Vagina (tissue), 2 donors: ENCODE results near the gene JPH2.

Source experiments
- CTCF ChIP-seq, 3 experiments: fragments of 450-650 bp in 2 of 3; fragments of 200-600 bp in 1 of 3; sonication (generic) in 1 of 3; IDR thresholded peaks; one replicate each; pipeline ENCODE4 v1.5.1; 2017 to 2019; ENCODE audit warnings: antibody characterized with exemption in 3 of 3, mild to moderate bottlenecking in 2 of 3, moderate library complexity in 2 of 3
- POLR2A ChIP-seq, 2 donors: fragments of 450-650 bp; IDR thresholded peaks; one replicate each; pipeline ENCODE4 v1.6.1; 2017; ENCODE audit warnings: antibody characterized with exemption in 2 of 2, mild to moderate bottlenecking in 2 of 2, moderate library complexity in 2 of 2
- POLR2AphosphoS5 ChIP-seq, 2 donors: sonication (generic); formaldehyde crosslinking; IDR thresholded peaks; one replicate each; pipeline ENCODE4 v1.9.0; 2017; ENCODE audit warnings: antibody characterized with exemption in 2 of 2, mild to moderate bottlenecking in 2 of 2, low read depth in 1 of 2; ENCODE audit not compliant: insufficient read depth in 1 of 2

- TF ChIP-seq CTCF (IDR thresholded peaks at IDR 0.05) (no peak), POLR2A (IDR thresholded peaks at IDR 0.05) (no peak), POLR2AphosphoS5 (IDR thresholded peaks at IDR 0.05; ENCODE audit: insufficient read depth in 1 of 2, low read depth in 1 of 2) (no peak)
Measured at GRCh38 chr20:44125332-44126127, 61.5 kb downstream of the JPH2 start.
